H1 (cell line): ENCODE results near the gene RNF157. TPM values are rescaled to one million over a fixed set of nuclear protein-coding genes. Genes with fewer than 3 reads are reported as not detected.

Experiments
- ASH2L ChIP-seq: fragments of 200-600, 300-600 bp; sonication (generic); IDR thresholded peaks from one replicate; pipeline ENCODE4 v1.7.1; 2017; ENCODE audit warnings: low read length
- polyA plus RNA-seq, 7 experiments: library from polyadenylated mRNA; depleted of rRNA in 3 of 7; stranded (reverse) in 5 of 7; unstranded in 2 of 7; fragments of >200 nt in 5 of 7; fragments of 200-250 nt in 2 of 7; gene quantifications; 1 replicate in 5 of 7; 2 replicates in 1 of 7; 4 replicates in 1 of 7; pipeline versions ENCODE4 v1.2.1 to v1.2.3, GENCODE V29; 2011 to 2013; ENCODE audit warnings: missing spikeins in 2 of 7, mixed read lengths in 2 of 7
- total RNA-seq: library from RNA; stranded (reverse); fragmentation: NEBNext Ultra II Directional; extraction: Animal tissue kit (Norgen Biotek cat#: 25700); gene quantifications from 2 replicates; pipeline ENCODE4 v1.2.1, GENCODE V29; 2021

RNF157 gene
- total and polyA plus RNA-seq, 2 of the 8 experiments (the other 6 are each of a cell fraction or from before 2014, with no cell fraction given), result 13.4 to 16.7 TPM

DNA sequence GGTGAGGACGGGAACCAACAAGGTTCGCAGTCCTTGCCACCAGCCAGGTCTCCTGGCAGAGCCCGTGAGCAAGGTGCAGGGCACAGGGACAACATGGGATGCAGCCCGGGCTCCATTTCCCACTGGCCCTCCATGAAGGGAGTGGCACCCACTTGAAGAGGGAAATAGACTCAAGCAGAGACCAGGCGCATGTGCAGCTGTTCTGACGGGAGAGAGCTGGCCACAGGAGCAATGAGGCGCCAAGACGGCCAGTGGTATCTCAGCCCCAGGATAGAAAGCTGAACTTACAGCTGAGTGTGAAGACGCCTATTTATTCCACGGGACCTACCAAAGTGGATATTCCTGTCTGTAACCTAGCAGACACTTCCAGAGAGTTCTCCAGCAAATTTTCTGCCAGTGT is 91.1 kb downstream of the RNF157 start (continued):
- no peak for TF ChIP-seq ASH2L
